HL-60/S4 (cell line): Measurements from ENCODE around the gene SSBP4.

ENCODE experiments used
- in situ Hi-C: fragments of 300-500 bp; cut with MboI; formaldehyde crosslinking; loops from 2 replicates; pipeline ENCODE4 v1.14.3; 2022; ENCODE audit warnings: low sequenced_read_pairs

The SSBP4 gene

DNA sequence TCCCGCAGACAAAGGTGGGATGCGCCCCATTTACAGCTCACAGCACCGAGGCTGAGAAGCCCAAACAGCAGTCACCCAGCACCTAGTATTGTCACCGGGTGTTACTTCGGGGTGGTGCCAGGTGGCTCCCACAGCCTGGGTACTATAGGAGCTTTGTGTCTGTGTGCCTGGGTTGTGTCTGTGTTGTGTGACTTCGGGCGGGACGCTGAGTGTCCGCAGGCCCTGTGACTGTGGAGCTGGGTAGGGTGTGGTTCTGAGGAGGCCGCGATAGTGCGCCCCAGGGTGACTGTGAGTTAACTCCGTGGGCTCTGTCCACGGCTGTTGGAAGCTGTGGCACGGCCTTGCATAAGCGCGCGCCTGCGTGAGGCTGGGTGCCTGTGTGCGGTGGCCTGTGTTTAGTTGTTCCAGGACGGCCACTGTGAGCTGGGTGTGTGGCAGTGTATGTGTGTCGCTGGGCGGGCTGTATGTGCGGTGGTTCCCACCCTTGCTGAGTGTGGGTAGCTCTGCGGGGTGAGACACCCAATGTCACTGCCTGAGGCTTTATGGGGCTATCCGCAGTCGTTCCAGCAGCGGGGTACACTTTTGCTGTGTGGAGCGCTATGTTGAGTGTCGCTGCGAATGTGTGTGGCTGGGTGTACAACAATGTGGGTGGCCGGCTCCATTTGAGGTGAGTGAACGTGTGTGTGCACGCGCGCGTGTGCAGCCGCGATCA lies 559 bp upstream of the SSBP4 start:
- in situ Hi-C loops, result loop anchor here (10.0 kb wide), 1 partner anchor 224 kb away; the partner anchor contains the start of gene MPV17L2

DNA sequence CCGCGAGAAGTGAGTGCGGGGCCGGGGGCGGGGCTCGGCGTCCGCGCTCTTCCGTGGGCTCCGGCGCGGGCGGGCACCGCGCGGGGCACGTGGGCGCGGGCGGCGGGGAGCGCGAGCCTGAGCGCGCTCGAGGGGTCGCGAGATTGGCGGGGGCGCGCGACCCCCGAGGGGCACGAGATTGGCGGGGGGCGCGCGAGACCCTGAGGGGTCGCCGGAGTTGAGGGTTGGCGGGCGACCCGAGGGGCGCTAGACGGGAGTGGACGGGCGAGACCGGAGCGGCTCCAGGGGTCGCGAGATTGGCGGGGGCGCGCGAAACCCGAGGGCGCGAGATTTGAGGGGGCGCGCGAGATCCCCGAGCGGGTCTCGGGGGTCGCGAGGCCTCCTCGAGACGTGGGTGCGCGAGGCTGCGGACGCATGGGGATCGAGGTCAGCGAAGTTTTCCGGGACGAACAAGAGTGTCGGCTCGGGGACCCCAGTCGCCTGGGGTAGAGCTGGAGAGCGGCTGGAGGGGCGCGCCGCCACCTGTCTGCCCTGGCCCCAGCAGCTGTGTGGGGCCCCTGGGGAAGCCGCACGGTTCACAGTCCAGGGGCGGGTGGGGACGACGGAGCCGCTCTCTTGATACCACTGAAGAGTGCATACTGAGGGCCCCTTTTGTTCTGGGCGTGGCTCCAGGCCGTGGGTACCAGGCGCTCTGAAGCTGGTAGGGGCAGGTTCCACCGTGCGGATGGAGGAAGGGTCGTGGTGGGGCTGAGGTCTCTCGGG lies 682 bp downstream of the SSBP4 start:
- in situ Hi-C loops, result loop anchor here (10.0 kb wide), 1 partner anchor 225 kb away; the partner anchor contains the start of gene MPV17L2

DNA sequence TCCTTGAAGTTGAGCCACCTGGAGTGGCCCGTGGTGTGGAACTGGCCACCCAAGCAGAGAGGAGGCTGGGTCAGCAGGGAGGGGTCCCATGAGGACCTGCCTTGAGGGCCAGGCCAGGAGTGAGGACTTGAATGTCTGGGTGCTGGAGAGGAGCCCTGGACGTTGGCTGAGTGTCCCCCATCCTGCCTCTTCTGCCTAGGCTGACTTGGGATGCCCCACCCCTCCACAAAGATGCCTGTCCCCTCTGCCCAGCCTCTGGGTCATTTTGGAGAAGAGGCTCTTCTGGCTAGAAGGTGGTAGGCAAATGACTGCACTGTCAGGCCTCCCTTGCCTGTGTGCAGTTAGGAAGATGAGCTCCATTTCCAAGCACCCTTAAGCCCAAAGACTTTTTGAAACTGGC lies 1.7 kb downstream of the SSBP4 start:
- in situ Hi-C loops, result no loop called here

DNA sequence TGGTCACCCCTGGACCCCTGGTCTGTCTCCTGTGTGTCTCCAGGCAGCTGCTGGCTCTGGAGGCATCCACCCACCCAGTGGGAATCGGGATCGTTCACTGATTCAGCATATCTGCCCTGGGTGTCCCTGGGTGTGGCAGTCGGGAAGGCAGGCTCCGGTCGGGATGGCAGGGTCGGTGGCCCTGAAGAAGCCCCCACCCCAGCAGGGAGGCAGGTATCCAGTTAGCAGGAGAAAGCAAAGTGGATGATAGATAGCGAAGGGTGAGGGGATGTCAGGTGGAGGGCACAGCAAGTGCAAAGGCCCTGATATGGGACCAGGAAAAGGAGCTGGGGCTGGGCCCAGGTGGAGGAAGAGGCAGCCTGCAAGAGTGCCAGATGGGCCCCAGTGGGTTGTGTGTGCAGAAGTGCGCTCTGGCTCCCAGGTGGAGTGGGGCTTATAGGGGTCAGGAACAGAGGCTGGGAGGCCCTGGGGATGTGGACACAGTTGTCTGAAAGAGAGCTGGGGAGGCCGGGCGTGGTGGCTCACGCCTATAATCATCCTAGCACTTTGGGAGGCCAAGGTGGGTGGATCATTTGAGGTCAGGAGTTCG lies 2.3 kb downstream of the SSBP4 start:
- in situ Hi-C loops, result no loop called here

DNA sequence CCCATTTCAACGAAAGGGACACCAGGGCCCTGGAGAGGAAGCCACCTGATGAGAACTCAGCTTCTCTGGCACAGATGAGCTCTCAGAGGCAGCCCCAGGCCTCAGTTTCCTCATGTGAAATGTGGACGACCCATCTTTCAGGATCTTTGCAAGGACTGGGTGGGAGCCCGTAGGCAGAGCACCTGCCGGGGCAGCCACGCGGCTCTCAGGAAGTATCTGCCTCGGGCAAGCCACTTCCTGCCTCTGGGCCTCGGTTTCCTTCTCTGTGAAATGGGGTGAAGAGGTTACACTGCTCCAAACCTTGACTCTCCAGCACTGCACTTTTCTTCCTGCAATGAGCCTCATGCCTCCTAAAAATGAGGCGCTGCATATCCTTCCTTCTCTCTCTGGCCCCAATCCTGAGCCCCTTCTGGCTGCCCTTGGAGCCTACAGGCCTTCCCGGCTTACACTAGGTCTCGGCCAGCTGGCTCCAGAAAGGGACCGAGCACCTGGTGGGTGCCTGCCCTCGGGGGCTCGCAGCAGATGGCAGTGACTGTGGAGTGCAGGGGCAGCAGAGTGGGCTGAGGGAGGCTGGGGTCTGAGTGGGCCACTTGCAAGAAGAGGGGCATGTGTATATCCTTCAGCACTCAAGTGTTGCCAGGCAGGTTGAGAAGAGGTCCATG lies 3.5 kb downstream of the SSBP4 start:
- in situ Hi-C loops, result no loop called here

DNA sequence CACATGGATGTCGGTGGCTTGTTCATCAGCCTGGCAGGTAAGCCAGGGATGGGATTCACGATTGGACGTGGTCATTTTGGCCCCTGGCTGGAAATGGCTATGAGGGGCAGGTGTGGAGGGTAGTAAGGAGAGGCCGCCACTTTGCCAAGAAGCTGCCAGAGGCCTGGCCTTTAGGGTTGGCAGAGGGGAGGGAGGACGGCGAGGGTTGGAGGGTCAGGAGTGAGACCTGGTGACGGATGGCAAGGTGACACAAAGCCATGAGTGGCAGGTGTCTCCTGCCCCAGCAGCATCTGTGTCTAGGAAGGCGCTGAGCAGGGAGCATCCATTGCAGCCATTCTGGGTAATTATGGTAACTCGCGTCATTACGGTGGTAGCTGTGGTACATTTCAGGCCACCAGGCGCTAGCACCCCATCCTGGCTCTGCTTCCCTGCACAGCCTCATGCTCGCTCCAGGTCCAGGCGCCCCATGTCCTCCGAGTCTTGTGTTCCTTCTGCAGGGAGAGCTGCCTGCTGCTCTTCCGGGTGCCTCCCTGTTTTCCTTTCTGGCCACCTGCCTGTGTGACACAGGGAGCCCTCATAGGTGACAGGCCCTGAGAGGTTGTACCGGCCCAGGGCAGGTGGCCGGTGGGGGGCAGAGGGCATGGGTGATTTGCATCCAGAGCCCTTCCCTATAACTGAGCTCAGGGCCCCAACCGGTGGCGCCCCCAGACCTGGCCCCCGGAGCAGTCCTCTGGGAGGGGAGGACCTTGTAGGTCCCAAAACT lies 4.2 kb downstream of the SSBP4 start:
- in situ Hi-C loops, result no loop called here

DNA sequence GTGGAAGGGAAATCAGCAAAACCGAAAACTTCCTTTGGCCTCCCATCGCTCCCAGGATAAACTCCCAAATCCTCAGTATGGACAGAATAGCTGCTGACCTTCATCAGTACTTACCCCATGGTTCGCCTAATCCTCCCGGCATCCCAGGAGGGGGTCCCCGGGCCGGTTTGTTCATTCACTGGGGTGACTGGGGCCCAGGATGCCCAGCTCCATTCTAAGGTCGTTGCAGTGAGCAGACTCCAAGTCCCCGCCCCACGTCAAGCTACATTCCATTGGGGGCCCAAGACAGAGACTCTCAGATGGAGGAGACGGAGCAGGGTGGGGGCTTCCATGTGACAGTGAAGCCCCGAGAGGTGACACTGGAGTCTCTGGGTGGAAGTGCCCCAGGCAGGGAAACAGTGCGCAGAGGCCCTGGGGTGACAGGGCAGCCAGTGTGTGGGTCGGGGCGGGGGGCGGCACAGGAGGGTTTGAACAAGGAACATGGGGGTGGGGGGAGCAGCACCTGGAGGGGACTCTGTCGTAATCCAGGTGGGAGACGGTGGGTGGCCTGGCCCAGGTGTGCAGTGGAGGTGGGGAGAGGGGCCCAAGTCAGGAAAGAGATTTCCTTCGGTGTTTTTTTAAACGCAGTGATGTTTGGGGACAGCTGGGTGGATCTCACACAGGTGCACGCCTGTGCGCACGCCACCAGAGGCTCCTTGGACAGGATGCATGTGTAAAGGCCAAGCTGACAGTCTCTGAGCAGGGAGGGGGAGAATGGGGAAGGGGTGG lies 5.1 kb downstream of the SSBP4 start:
- in situ Hi-C loops, result no loop called here

DNA sequence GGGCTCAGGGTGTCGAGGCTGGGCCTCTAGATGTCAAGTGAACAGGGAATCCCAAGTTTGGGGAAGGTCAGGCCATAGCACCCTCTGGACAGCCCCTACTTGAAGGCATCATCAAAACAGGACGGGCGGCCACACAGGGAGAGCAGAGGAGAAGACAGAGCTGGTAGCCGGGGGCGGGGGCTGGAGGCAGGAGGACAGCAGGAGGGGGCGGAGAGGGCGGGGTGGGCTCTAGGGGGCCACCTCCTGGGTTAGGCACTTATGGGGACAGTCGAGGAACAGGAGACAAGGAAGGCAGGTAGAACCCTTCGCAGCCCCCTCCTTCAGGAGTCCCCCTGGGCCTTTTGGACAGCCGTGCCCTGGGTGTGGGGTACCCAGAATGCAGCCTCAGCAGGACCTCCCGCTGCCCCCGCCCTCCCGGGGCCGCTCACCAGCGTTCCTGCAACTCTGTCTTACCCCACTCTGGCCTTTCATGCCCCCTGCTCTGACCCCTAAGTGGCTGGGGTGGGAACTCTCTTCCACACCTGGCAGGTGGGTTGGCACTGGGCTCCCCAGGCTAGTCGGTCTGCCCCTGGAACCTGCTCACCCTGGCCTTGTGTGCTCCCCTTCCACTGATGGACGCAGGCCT lies 5.8 kb downstream of the SSBP4 start:
- in situ Hi-C loops, result no loop called here

DNA sequence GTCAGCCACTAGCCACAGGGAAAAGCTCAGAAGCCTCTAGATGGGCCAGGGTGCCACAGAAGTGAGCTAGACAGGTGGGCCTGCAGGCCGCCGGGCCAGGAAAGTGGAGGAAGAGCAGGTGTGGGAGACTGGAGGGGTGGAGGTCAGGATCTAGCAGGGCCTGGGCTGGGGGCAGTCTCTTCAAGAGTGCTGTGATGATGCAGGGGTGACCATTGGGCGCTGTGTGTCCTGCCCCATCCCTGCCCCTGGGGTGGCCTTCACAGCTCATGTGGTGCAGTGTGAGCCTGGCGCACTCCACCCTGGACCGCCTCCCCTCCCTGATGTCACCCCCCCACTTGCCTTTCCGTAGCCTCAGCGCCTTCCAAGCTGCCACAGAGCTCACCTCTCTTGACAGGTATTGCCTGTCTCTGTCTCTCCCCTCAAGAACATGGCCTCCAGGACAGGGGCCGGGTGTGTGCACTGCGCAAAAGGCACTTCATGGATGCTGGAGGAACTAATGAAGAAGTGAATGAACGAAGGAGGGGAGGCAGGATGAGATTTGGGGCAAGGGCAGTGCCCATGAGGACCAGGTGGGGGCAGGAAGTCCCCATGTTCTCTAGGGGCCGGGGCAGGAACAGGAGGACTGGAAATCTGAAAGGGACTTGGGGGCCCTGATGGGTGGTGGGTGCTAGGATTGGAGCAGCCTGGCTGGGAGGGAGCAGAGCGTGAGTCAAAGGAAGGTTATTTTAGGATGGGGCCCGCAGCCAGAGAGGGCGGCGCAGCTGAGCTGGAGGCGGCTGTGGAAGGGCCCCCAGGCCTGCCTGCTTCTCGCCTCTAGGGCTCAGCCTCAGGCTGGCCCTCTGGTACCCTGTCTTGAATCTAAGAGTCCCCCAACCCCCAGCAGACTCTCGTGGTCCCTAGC lies 6.6 kb downstream of the SSBP4 start:
- in situ Hi-C loops, result no loop called here

DNA sequence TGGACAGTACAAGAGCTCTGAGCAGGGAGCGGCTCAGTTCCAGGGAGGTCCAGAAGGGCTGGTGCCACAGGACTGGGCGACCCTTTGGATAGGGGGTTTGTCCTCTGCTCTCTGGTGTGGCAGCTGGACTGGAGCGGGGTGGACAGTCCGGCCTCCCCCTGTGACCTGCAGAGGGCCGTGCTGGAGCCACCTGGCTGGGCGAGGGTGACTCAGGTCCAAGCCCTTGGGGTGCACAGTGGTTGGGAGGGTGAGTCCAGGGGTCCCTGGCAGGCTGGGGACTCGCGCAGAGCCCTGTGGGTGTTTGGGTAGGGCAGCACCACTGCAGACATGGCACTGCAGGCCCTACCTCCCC lies 7.2 kb downstream of the SSBP4 start:
- in situ Hi-C loops, result no loop called here

DNA sequence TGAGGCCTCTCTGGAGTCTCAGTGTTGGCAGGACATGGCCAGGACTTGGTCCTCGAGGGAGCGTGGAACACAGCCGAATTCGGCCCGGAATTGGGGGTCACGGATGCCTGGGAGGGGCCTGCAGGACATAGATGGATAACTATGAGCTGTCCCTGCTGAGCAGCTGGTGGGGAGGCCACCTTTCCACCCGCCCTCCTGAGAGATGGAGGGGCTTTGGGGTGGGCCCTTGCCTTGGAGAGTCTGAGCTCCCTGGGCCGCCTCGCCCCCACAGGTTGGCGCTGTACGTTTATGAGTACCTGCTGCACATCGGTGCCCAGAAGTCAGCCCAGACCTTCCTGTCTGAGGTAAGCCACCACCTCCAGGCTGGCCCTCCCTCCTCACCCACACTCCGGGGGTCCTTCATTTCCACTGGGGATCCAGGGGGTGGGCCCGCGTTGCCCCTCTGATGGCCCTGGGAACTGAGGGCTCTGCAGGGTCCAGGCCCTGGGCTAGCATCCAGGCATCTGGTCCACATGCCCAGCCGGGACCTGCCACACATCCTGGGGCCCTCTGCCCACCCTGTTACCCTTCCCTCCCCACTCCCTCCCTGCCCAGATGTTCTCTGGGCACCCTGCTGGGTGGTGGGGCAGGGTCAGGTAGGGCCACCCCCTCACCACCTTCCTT lies 8.0 kb downstream of the SSBP4 start:
- in situ Hi-C loops, result no loop called here

DNA sequence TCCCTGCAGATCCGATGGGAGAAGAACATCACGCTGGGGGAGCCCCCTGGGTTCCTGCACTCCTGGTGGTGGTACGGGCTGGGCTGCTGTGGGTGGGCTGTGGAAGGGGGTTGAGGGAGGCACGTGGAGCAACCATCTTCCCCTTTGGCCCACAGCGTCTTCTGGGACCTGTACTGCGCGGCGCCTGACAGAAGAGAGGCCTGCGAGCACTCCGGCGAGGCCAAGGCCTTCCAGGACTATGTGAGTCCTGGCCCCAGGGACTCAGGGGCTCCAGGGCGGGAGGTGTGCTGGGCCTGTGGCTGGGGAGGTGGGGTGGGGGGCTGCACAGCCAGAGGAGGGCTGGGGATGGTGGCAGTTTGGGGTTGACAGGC lies 8.5 kb downstream of the SSBP4 start:
- in situ Hi-C loops, result no loop called here

DNA sequence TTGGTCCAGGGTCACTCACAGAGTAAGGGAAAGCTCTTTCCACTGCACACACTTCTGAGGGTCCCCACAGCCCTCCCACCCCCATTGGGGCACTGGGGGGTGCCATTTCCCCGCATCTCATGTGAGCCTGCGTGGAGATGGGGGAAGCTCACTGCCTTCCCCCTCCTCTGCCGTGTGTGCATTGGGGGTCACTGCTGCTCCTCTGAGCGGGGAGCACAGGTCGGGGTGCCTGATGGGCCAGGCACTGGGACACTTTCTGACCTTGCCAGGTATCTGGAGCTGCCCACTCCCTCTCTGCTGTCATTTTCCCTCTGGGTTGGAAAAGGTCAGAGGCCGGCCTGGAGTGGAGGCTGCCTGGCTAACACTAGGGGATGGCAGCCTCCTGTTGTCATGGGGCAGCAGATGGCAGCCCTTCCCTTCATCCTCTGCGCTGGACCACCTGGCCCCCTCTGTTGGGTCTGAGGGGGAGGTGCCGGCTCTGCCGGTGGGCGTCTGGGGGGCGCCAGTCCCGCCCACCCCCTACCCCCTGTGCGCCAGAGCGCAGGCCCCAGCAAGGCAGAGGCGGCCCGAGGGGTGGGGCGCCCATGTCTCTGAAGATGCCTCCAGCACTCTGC lies 9.1 kb downstream of the SSBP4 start:
- in situ Hi-C loops, result no loop called here

DNA sequence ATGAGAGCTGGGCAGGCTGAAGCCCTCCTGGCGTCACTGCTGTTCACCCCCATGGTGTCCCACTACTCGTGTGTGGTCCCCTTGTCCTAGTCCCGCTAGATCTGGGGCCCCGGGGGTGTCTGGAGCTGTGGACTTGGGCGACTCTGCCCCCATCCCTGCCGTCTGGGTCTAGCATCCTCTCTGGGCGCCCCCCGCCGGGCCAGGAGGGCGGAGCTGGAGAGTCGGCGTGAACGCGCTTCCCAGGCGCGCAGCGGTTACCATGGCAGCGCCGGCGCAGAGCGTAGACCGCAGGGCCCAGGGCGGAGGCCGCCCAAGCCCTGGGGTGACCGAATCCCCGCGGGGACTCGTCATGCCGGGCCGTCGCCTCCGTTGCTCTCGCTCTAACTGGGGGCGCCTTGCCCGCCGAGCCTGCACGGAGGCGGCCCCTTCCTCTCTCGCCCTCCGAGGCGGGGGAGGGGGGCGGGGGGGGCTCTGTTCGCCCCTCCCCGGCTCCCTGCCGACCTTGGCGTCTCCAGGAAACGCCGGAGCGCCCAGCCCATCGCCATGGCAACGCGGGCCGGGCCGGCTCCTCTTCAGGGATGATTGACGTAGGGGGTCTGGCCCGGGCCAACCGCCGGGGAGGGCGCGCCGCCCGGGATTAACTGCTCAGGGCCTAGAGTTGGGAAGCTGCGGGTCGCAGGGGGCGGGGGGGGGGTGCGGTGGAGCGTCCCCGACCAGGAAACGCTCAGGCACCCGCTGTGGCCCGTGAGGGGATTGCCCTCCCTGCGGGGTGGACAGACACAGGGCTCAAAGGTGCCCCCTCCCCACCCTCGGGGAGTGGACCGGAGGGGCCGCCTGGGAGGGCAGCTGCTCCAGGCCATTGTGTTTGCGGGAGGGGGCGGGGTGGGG lies 9.8 kb downstream of the SSBP4 start:
- in situ Hi-C loops, result no loop called here

DNA sequence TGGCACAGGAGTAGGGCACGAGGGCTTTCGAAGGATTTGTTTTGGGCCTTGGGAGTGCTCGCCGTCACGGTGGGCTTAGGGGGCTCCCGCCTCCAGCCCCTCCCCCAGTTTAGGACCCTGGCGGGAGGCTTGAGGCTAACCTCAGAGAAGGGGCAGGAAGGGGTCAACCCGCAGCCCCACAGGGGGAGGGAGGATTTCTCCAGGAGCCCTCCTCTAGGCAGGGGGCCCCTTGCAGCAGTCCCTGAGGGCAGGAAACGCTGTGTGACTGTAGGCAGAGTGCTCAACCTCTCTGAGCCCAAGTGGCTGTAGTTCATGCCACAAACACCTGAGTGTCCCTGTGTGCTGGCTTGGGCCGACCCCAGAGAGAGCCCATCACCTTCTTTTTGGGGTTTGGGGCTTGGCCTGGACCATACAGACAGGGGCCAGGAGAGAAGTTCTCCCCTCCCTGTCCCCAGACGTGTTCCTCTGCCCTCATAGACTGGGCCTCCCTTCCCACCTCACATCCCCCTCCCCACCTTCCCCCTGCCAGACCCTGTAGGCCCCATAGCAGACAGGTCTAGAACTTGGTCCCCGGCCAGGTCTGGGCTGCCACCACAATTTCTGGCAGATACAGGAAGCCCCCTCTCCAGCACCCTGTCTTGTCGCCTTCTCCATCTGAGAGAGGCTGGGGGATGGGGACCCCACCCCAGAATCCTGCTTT lies 10.7 kb downstream of the SSBP4 start:
- in situ Hi-C loops, result no loop called here
